HG03066 (cell line): ENCODE results near the gene MIPOL1.
"Not testable (repeated sequence)": the region's sequence is repeated elsewhere in the genome, so short reads cannot be mapped to it uniquely, and the experiment has no call there.

ENCODE experiments used
- ATAC-seq: cut with Tn5 transposase; IDR thresholded peaks from one replicate; pipeline ENCODE4 v1.9.1; 2021; ENCODE audit warnings: low read depth; ENCODE audit not compliant: unreplicated experiment

The MIPOL1 gene

DNA sequence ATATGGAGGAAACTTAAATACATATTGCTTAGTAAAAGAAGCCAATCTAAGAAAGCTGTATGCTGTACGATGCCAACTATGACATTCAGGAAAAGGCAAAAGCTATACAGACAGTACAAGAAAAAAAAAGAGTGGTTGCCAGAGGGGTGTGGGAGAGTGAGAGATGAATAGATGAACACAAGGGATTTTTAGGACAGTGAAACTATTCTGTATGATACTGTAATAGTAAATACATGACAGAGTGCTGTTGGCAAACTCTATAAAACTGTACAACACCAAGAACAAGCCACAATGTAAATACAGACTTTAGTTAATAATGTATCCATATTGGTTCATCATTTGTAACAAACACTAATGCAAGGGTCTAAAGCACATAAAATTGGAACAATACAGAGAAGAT lies 10.9 kb upstream of the MIPOL1 start:
- ATAC-seq: no peak

DNA sequence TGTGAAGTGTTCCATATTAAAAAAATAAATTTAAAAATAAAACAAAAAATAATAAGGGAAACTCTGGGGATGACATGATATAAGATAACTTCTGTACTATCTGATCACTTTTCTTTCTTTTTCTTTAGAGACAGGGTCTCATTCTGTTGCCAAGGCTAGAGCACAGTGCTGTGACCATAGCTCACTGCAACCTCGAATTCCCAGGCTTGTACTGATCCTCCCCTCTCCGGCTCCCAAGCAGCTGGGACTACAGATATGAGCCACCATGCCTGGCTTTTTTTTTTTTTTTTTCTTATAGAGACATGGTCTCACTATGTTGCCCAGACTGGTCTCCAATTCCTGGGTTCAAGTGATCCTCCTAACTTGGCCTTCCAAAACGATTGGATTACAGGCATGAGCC lies 10.4 kb upstream of the MIPOL1 start:
- ATAC-seq: no peak

- ATAC-seq: not testable (repeated sequence)
Measured at GRCh38 chr14:37187840-37188577, 9.7 kb upstream of the MIPOL1 start.

DNA sequence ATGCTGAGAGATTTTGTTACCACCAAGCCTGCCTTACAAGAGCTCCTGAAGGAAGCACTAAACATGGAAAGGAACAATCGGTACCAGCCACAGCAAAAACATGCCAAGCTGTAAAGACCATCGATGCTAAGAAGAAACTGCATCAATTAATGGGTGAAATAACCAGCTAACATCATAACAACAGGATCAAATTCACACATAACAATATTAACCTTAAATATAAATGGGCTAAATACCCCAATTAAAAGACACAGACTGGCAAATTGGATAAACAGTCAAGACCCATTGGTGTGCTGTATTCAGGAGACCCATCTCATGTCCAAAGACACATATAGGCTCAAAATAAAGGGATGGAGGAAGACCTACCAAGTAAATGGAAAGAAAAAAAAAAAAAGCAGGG lies 8.0 kb upstream of the MIPOL1 start:
- not testable (repeated sequence) for ATAC-seq

GRCh38 chr14:37194698-37195097 lies 3.0 kb upstream of the MIPOL1 start:
- ATAC-seq: no peak

DNA sequence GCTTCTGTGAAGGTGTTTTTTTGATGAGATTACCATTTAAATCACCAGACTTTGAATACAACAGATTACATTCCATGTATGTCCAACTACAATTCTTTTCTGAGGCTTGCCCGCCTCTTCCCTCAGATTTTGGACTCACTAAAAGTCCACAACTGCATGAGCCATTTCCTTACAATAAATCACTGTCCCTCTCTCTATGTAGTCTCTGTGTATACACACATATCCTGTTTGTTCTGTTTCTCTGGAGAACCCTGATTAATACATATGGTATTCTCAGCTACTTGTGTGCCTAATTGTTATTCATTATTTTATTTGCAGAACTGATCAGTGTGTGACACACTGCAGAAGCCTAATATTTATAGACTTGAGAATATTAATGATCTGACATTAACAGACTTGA lies 2.4 kb upstream of the MIPOL1 start:
- ATAC-seq: no peak

DNA sequence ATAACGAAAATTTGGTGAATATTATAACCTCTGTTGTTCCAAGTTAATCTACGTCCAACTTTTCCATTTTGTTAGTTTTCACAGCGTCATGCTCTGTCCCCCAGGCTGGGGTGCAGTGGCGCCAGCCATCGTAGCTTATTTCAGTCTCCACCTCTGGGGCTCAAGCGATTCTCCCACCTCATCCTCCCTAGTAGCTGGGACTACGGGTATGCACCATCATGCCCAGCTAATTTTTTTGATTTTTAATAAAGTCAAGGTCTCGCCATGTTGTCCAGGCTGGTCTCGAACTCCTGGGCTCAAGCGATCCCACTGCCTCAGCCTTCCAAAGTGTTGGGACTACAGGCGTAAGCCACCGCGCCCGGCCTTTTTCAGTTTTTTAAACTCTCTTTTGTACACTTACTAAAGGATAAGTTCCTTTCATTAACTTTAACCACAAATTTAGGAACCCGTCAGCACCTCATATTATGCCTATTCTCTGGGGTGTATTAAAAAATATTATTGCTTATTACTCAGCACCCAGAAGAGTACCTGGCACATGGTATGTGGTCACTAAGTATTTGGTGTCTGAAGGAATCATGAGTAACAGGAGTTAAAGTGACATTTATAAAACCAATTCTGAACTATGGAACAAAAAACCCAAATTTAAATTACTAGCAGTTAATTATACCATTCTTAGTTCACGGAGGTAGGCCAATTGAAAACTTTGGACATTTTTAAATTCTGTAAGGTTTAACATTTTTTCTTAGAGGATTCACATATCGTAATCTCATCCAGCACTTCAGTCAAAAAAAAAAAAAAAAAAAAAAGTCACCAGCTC lies 925 bp upstream of the MIPOL1 start:
- ATAC-seq: no peak

DNA sequence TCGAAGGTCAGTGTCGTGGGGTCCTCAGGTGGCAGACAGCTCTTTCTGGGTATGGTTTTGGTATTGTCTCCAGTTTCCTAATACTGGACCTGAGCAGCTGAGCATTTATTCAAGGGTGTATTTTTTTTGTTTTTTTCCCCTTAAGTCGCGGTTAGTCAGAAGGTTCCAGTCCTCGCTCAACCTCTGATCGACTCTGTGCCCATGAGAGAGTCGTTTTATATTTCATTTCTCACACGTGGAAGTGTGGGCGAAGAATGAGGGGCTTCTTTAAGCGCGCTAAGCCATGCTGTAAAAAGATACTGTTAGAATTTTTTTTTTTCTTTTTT lies 499 bp downstream of the MIPOL1 start:
- no peak for ATAC-seq

GRCh38 chr14:37198907-37199306 lies 1.2 kb downstream of the MIPOL1 start:
- no peak for ATAC-seq

DNA sequence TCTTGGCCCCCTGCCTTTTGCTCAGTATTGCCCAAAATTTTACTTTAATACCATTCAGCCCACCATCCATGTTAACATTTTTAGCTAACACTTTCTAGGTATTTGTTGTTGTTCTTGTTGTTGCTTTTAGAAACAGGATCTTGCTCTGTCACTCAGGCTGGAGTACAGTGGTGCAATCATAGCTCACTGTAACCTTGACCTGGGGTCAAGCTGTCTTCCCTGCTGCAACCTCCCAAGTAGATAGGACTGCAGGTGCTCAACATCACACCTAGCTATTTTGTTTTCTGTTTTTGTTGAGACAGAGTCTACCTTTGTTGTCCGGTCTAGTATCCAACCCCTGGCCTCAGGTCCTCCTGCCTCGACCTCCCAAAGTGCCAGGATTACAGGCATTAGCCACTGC lies 4.0 kb downstream of the MIPOL1 start:
- no peak for ATAC-seq

GRCh38 chr14:37202265-37202664 lies 4.5 kb downstream of the MIPOL1 start:
- no peak for ATAC-seq

- no peak for ATAC-seq
Measured at GRCh38 chr14:37202812-37203211, 5.1 kb downstream of the MIPOL1 start.

GRCh38 chr14:37203423-37203822 lies 5.7 kb downstream of the MIPOL1 start:
- ATAC-seq: no peak

- ATAC-seq: not testable (repeated sequence)
Measured at GRCh38 chr14:37205623-37206605, 8.2 kb downstream of the MIPOL1 start.

GRCh38 chr14:37209617-37210016 lies 11.9 kb downstream of the MIPOL1 start:
- ATAC-seq: not testable (repeated sequence)

DNA sequence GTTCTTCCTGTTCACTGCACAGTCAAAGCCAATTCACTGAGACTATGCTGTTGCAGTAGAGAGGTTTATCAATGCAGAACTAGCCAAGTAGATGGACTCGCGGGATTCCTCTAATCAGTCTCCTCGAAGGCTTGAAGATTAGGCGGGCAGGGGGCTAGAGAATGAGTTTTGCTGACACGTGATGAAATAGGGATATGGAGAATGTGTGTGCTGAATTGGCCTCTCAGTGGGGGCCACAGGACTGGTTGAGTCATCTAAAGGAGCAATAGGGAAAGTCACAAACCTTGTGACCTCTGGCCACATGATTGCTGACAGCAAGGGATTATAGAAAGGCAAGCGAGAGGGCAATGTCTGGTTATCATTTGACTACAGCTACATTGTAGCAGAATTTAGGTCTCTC lies 12.7 kb downstream of the MIPOL1 start:
- ATAC-seq: no peak

- no peak for ATAC-seq
Measured at GRCh38 chr14:37213016-37213415, 15.3 kb downstream of the MIPOL1 start.

- ATAC-seq: no peak
Measured at GRCh38 chr14:37215345-37215744, 17.6 kb downstream of the MIPOL1 start.

DNA sequence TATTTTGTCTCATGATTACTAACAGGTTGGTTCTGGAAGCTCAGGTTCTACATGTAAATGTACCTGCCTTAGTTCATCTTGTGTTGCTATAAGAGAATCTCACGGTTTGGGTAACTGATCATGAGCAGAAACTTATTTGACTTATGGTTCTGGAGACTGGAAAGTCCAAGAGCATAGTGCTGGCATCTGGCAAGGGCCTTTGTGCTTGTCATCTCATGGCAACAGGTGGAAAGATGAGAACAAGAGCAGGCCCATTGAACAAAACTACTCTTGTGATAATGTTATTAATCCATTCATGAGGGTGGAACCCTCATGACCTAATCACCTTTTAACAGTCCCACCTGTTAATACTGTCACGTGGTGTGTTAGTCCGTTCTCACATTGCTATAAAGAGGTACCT lies 23.3 kb downstream of the MIPOL1 start:
- ATAC-seq: no peak

- no peak for ATAC-seq
Measured at GRCh38 chr14:37223947-37224474, 26.3 kb downstream of the MIPOL1 start.

- not testable (repeated sequence) for ATAC-seq
Measured at GRCh38 chr14:37225668-37226067, 27.9 kb downstream of the MIPOL1 start.
